HG03103 (cell line): Measurements from ENCODE around the gene MUTYH.

Experiments used
- ATAC-seq: cut with Tn5 transposase; IDR thresholded peaks from one replicate; pipeline ENCODE4 v1.9.1; 2021; ENCODE audit warnings: low read depth; ENCODE audit not compliant: unreplicated experiment

MUTYH gene

DNA sequence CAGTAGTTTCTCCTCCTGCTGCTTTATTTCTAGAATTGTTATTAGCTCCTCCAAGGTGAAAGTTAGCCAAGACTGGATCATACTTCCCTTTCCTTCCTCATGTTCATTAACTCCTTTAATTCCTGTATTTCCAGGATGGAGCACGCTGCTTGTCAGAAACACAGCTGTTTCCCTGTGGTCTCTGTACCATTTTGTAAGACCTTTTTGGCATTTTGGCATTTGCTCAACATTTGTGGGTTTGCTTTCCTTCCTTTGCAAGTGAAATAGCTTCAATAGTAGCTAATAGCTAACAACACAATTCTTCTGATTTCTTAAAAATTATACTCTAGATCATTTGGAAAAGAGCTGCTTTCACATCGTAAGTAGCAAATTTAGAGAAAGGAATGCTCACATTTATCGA is 57.9 kb downstream of the MUTYH start:
- no peak for ATAC-seq
